WTC11 (cell line): ENCODE data around the gene ATXN7L3. TPM values are rescaled to one million over a fixed set of nuclear protein-coding genes. Genes with fewer than 3 reads are reported as not detected.
A peak's percentile ranks its signal among the peaks of the same experiment; 100 is the strongest.

Source experiments
- ARID4B ChIP-seq: sonication (generic); formaldehyde crosslinking; IDR thresholded peaks from 2 replicates; pipeline ENCODE4 v1.8.0; 2023; ENCODE audit warnings: missing genetic modification reagents, mild to moderate bottlenecking, borderline replicate concordance
- ATF1 ChIP-seq: sonication (generic); formaldehyde crosslinking; IDR thresholded peaks from 2 replicates; pipeline ENCODE4 v1.8.1; 2023; ENCODE audit warnings: mild to moderate bottlenecking, moderate library complexity, missing genetic modification reagents
- ATF2 ChIP-seq: sonication (generic); formaldehyde crosslinking; IDR thresholded peaks from 2 replicates; pipeline ENCODE4 v1.8.1; 2022; ENCODE audit warnings: low read depth, missing genetic modification reagents, borderline replicate concordance
- CDX4 ChIP-seq: fragments of 250-450 bp; sonication (Bioruptor Pico); IDR thresholded peaks from 2 replicates; pipeline ENCODE4 v1.9.0; 2021; ENCODE audit warnings: moderate library complexity, mild to moderate bottlenecking, inconsistent platforms, borderline replicate concordance
- CTCF ChIP-seq: fragments of 200-600 bp; IDR thresholded peaks from 2 replicates; pipeline ENCODE4 v1.8.0; 2022; ENCODE audit warnings: antibody characterized with exemption
- ELF4 ChIP-seq: sonication (generic); formaldehyde crosslinking; IDR thresholded peaks from 2 replicates; pipeline ENCODE4 v1.8.1; 2022; ENCODE audit warnings: low read depth, mild to moderate bottlenecking, moderate library complexity, missing genetic modification reagents
- FOXK1 ChIP-seq: sonication (generic); formaldehyde crosslinking; IDR thresholded peaks from 2 replicates; pipeline ENCODE4 v1.8.0; 2022; ENCODE audit warnings: mild to moderate bottlenecking, moderate library complexity, missing genetic modification reagents
- HMGA2 ChIP-seq: fragments of 250-450 bp; sonication (Bioruptor Pico); IDR thresholded peaks from 2 replicates; pipeline ENCODE4 v1.4.0; 2021; ENCODE audit warnings: mild to moderate bottlenecking, moderate library complexity
- HMGXB4 ChIP-seq: sonication (generic); formaldehyde crosslinking; IDR thresholded peaks from 2 replicates; pipeline ENCODE4 v1.8.1; 2023; ENCODE audit warnings: mild to moderate bottlenecking, moderate library complexity, missing genetic modification reagents
- IRF1 ChIP-seq: sonication (generic); formaldehyde crosslinking; IDR thresholded peaks from 2 replicates; pipeline ENCODE4 v1.8.0; 2023; ENCODE audit warnings: missing genetic modification reagents
- JAZF1 ChIP-seq: fragments of 250-450 bp; sonication (Bioruptor Pico); IDR thresholded peaks from 2 replicates; pipeline ENCODE4 v1.9.0; 2021; ENCODE audit warnings: moderate library complexity, mild to moderate bottlenecking, inconsistent platforms
- JUN ChIP-seq: sonication (generic); formaldehyde crosslinking; IDR thresholded peaks from 2 replicates; pipeline ENCODE4 v1.8.0; 2023; ENCODE audit warnings: mild to moderate bottlenecking, missing genetic modification reagents
- MLX ChIP-seq: sonication (generic); formaldehyde crosslinking; IDR thresholded peaks from 2 replicates; pipeline ENCODE4 v1.8.1; 2023; ENCODE audit warnings: mild to moderate bottlenecking, missing genetic modification reagents, moderate library complexity
- NFYB ChIP-seq: sonication (generic); formaldehyde crosslinking; conservative IDR thresholded peaks from 2 replicates; pipeline ENCODE4 v1.8.0; 2022; ENCODE audit warnings: low read depth, missing genetic modification reagents
- PRRX2 ChIP-seq: fragments of 250-450 bp; sonication (Bioruptor Pico); IDR thresholded peaks from 2 replicates; pipeline ENCODE4 v1.8.0; 2021; ENCODE audit warnings: mild to moderate bottlenecking
- SMAD3 ChIP-seq: sonication (generic); formaldehyde crosslinking; IDR thresholded peaks from 2 replicates; pipeline ENCODE4 v1.8.0; 2022; ENCODE audit warnings: missing genetic modification reagents, mild to moderate bottlenecking, borderline replicate concordance
- STAT6 ChIP-seq: sonication (generic); formaldehyde crosslinking; conservative IDR thresholded peaks from 2 replicates; pipeline ENCODE4 v1.8.1; 2023; ENCODE audit warnings: mild to moderate bottlenecking, low read depth, missing genetic modification reagents, moderate library complexity
- TEAD4 ChIP-seq: sonication (generic); formaldehyde crosslinking; IDR thresholded peaks from 2 replicates; pipeline ENCODE4 v1.8.0; 2022; ENCODE audit warnings: mild to moderate bottlenecking, missing genetic modification reagents
- TP53 ChIP-seq: sonication (generic); formaldehyde crosslinking; IDR thresholded peaks from 2 replicates; pipeline ENCODE4 v1.8.1; 2023; ENCODE audit warnings: mild to moderate bottlenecking, missing genetic modification reagents
- ZMAT4 ChIP-seq: fragments of 250-450 bp; sonication (Bioruptor Pico); IDR thresholded peaks from 2 replicates; pipeline ENCODE4 v1.9.0; 2021; ENCODE audit warnings: mild to moderate bottlenecking
- ZNF232 ChIP-seq: sonication (generic); formaldehyde crosslinking; IDR thresholded peaks from 2 replicates; pipeline ENCODE4 v1.8.0; 2022; ENCODE audit warnings: mild to moderate bottlenecking, missing genetic modification reagents
- ZNF396 ChIP-seq: fragments of 250-450 bp; sonication (Bioruptor Pico); IDR thresholded peaks from 2 replicates; pipeline ENCODE4 v1.8.0; 2021; ENCODE audit warnings: mild to moderate bottlenecking, moderate library complexity, borderline replicate concordance
- total RNA-seq: library from RNA; stranded (reverse); gene quantifications from 3 replicates; pipeline ENCODE4 v1.2.3, GENCODE V29; 2021

The ATXN7L3 gene
- total RNA-seq, 1 experiment from 2014 or later = 114 TPM

- TF ChIP-seq HMGXB4 (CRISPR knock-in tag) (peak; percentile 99), ELF4 (CRISPR knock-in tag) (peak; percentile 51; the same call in 1 of the 2 replicates), ATF2 (CRISPR knock-in tag) (no peak), ZMAT4 (CRISPR knock-in tag) (no peak), ATF1 (CRISPR knock-in tag) (no peak), TEAD4 (no peak), STAT6 (CRISPR knock-in tag) (no peak), ZNF232 (CRISPR knock-in tag) (no peak), SMAD3 (CRISPR knock-in tag) (peak; percentile 15; the same call in 1 of the 2 replicates), HMGA2 (CRISPR knock-in tag) (no peak), ZNF396 (CRISPR knock-in tag) (no peak), CTCF (peak; percentile 95), JUN (CRISPR knock-in tag) (no peak), PRRX2 (CRISPR knock-in tag) (no peak), IRF1 (CRISPR knock-in tag) (0 out of 2 replicates have a peak, but pooled peaks have one; percentile 19), MLX (CRISPR knock-in tag) (no peak), TP53 (CRISPR knock-in tag) (no peak), ARID4B (peak; percentile 51; the same call in 1 of the 2 replicates), JAZF1 (CRISPR knock-in tag) (no peak), NFYB (CRISPR knock-in tag) (no peak), CDX4 (CRISPR knock-in tag) (no peak), FOXK1 (CRISPR knock-in tag) (peak; percentile 83)
Measured at GRCh38 chr17:44210342-44211192, 10.9 kb upstream of the ATXN7L3 start (continued).
